Stomach smooth muscle (tissue), 2 donors: Measurements from ENCODE around the gene AKAP12.
A peak's percentile ranks its signal among the peaks of the same experiment; 100 is the strongest.

Experiments used
- H3K27ac ChIP-seq: one replicate; pipeline ENCODE4 v1.7.0; 2013; ENCODE audit warnings: mild to moderate bottlenecking, low read length, inconsistent platforms
- H3K27me3 ChIP-seq, 2 donors: one replicate each; pipeline ENCODE4 v1.7.0; 2013; ENCODE audit warnings: low read length in 2 of 2; ENCODE audit not compliant: insufficient read depth in 2 of 2, control insufficient read depth in 1 of 2
- H3K36me3 ChIP-seq, 2 donors: one replicate each; pipeline ENCODE4 v1.7.0; 2013; ENCODE audit warnings: low read length in 2 of 2; ENCODE audit not compliant: control insufficient read depth in 2 of 2, insufficient read depth in 2 of 2
- H3K4me1 ChIP-seq: one replicate; pipeline ENCODE4 v1.7.0; 2013; ENCODE audit warnings: low read length; ENCODE audit not compliant: control insufficient read depth, insufficient read depth
- H3K4me3 ChIP-seq, 2 donors: one replicate each; pipeline ENCODE4 v1.7.0; 2013; ENCODE audit warnings: low read length in 2 of 2
- H3K9ac ChIP-seq, 2 donors: one replicate each; pipeline ENCODE4 v1.7.0; 2013; ENCODE audit warnings: low read length in 2 of 2, mild to moderate bottlenecking in 1 of 2
- H3K9me3 ChIP-seq, 2 donors: one replicate each; pipeline ENCODE4 v1.7.0; 2013; ENCODE audit warnings: low read length in 2 of 2; ENCODE audit not compliant: control insufficient read depth in 2 of 2
- donor health status: healthy.
- donor health status: Pancreatic carcinoma.

AKAP12 gene

DNA sequence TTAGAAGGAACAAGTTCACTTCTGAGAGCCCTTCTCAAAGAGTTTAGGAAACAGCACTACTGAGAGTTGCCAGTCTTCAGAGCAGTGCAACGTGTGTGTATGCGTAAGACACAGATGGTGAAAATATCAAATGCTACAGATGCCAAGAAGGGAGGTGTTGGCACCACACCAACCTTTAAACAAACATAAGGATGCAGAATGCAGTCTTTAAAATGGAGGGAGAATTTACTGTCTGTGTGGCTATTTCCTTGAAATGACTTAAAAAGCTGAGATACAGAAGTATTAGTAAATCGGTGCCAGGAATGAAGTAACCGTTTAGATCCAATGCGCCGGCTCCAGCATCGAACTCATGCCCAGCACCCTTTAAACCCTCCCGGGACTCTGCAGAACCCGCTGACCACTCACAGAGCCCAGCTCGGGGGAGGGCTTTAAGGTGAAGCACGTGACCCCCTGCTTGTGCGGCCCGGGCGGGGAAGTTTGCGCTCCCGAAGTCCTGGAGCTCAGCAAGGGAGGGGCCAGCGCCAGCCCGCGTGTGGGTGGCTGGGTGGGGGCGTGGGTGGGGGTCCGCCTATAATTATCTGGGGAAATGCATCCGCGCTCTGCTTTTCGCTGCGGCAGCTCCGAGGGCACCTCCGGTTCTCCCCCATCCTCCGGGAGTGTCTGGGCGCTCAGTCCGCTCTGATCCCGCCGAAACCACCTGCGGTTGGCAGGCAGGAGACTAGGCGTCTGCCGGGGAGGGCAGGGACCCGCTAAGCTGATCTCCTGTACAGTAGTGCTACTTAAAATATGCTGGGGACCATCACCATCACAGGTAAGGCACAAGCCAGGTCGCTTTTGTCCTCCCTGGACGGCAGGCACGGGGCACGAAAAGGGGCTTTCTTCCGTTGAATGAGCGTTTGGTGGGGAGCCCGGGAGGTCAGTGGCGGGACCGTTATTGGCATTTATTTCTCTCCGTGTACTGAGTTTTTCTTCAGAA lies 85.6 kb downstream of the AKAP12 start:
- Histone ChIP-seq H3K27me3 (no peaks in the 10 kb centered on the region), H3K4me1 (peaks cover 22% of the 10 kb centered on the region), H3K9ac (peak overlapping the region; percentile 78 to 85), H3K27ac (peak overlapping the region; percentile 76), H3K36me3 (no peaks in the 10 kb centered on the region), H3K9me3 (no peaks in the 10 kb centered on the region), H3K4me3 (peak overlapping the region; percentile 82 to 84)

DNA sequence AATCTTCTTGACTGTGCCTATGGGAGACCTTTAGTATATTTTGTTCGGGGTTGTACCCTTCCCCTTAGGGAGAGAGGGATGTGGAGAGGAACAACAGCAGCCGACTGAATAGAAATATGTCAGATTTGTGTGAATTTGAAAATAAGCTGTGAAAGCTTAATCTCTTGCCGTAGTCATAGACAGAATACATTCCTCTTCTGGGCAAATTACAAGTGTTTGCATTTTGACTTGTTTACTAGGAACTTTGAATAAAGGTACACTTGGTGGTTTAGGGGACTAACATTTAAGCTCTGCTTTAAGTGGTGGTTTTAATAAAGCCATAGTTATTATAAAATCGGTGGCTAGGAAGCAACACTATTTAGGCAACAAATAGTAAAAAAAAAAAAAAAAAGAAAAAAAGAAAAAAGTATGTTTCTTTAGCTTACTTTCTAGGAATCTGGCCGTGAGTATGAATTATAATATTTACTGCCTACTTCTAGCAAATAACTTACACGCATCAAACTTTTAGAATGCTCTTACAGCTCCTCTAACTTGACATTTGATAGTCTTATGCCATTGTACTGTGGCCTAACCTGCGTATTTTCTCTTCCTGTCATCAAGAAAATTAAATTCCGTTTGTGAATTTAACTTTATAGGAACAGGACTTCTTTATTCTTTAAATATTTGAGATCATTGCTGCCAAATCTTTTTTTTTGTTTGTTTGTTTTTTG lies 86.5 kb downstream of the AKAP12 start:
- H3K36me3 ChIP-seq = no peaks in the 10 kb centered on the region
- H3K4me3 ChIP-seq = peak overlapping the region; percentile 82 to 84
- peak overlapping the region; percentile 71 for H3K27ac ChIP-seq
- no peaks in the 10 kb centered on the region for H3K27me3 ChIP-seq
- peaks cover 22% of the 10 kb centered on the region for H3K4me1 ChIP-seq
- no peaks in the 10 kb centered on the region for H3K9me3 ChIP-seq
- peak overlapping the region; percentile 78 to 85 for H3K9ac ChIP-seq

DNA sequence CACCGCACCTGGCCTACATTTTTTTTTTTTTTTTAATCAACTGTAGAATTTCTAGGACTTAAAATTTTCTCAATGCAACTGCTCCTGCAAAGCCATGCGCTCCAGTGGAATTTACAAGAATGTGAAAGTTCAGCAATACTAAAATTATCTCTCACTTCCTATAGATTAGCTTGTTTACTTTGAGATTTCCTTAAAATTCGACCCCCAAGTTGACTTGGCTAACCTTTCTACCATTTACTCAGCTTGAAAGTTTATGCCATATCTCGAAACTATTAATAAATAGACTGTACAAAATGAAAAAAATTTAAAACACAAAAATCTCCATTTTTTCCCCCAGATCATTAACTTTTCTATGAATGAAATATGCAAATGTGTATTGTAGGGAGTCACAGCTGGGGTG lies 87.3 kb downstream of the AKAP12 start:
- Histone ChIP-seq H3K4me3 (no peak overlapping the region), H3K4me1 (peaks cover 22% of the 10 kb centered on the region), H3K9ac (no peak overlapping the region), H3K9me3 (no peaks in the 10 kb centered on the region), H3K36me3 (no peaks in the 10 kb centered on the region), H3K27ac (no peak overlapping the region), H3K27me3 (no peaks in the 10 kb centered on the region)

DNA sequence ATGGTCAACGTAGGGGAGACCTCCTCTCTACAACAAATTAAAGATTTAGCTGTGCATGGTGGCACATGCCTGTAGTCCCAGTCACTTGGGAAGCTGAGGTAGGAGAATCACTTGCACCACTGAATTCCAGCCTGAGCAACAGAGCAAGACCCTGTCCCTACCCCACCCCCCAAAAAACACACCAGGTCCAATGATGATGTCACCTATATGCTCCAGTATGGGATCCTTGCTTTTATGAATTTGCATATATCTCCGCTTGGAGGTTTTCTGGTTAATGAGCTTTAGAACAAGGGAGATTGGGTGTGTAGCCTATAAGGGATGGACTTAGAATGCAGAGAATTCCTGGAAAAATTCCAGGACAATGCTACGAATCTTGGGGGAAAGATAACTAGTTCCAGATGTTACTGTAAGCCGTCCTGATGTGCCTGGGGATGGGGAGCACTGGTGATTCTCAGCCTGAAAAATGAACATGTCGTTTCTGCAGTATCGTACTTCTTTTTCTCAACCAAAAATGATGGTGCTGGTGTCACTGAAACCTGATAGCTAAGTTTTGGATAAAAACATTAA lies 90.4 kb downstream of the AKAP12 start:
- H3K27me3 ChIP-seq = no peaks in the 10 kb centered on the region
- no peak overlapping the region for H3K4me3 ChIP-seq
- peaks cover 3% of the 10 kb centered on the region for H3K4me1 ChIP-seq
- no peak overlapping the region for H3K9ac ChIP-seq
- no peaks in the 10 kb centered on the region for H3K36me3 ChIP-seq
- H3K27ac ChIP-seq = no peak overlapping the region
- no peaks in the 10 kb centered on the region for H3K9me3 ChIP-seq

DNA sequence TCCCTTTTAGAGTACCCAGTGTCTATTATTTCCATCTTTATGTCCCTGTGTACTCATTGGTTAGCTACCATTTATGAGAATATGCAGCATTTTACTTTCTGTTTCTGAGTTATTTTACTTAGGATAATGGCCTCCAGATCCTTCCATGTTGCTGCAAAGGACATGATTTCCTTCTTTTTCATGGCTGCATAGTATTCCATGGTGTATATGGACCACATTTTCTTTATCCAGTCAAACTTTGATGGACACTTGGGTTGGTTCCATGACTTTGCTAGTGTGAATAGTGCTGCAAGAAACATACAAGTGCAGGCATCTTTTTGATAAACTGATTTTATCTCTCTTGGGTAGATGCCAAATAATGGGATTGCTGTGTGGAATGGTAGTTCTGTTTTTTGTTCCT lies 96.2 kb downstream of the AKAP12 start:
- no peaks in the 10 kb centered on the region for H3K9me3 ChIP-seq
- no peaks in the 10 kb centered on the region for H3K4me1 ChIP-seq
- peaks cover 5 to 6% of the 10 kb centered on the region in 2 donors for H3K36me3 ChIP-seq
- H3K9ac ChIP-seq = no peak overlapping the region
- no peak overlapping the region for H3K4me3 ChIP-seq
- H3K27ac ChIP-seq = no peak overlapping the region
- no peaks in the 10 kb centered on the region for H3K27me3 ChIP-seq

DNA sequence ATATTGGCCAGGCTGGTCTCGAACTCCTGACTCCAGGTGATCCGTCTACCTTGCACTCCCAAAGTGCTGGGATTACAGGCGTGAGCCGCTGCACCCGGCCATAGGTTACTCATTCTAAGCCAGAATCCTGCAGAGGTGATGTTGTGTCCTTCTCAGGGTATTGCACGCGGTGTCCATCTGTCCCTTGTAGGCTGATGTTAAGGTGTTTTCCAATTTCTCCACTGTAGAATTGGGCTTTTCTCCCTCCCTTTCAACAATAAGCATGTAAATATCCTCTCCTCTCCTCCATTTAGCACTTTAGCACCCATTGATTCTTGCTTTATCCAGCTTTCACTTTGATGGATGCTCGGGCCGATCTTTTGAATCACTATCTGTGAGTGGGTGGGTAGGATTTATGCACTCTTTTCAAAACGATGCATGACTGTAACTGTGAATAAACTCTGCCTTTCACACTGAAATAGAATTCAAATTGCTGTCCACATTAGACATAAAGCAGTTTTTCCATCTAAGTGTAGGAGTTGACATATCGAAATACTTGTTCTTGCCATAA lies 99.0 kb downstream of the AKAP12 start:
- Histone ChIP-seq H3K4me1 (no peaks in the 10 kb centered on the region), H3K4me3 (no peak overlapping the region), H3K27ac (no peak overlapping the region), H3K9ac (no peak overlapping the region), H3K9me3 (no peaks in the 10 kb centered on the region), H3K36me3 (peaks cover 5 to 6% of the 10 kb centered on the region in 2 donors), H3K27me3 (no peaks in the 10 kb centered on the region)

DNA sequence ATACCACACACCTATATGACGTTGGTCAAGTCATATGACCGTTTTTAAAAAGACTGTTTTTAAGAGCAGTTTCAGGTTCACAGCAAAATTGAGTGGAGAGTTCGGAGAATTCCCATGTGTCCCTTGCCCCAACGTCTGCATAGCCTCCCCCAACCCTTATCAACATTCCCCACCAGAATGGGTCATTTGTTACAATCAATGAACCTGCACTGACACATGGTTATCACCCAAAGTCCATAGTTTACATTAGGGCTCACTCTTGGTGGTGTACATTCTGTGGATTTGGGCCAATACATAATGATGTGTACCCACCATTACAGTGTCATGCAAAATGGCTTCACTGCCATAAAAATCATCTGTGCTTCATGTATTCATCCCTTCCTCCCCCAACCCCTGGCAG lies 99.6 kb downstream of the AKAP12 start:
- Histone ChIP-seq H3K4me1 (no peaks in the 10 kb centered on the region), H3K9ac (no peak overlapping the region), H3K9me3 (no peaks in the 10 kb centered on the region), H3K36me3 (peaks cover 5 to 6% of the 10 kb centered on the region in 2 donors), H3K27ac (no peak overlapping the region), H3K4me3 (no peak overlapping the region), H3K27me3 (no peaks in the 10 kb centered on the region)

DNA sequence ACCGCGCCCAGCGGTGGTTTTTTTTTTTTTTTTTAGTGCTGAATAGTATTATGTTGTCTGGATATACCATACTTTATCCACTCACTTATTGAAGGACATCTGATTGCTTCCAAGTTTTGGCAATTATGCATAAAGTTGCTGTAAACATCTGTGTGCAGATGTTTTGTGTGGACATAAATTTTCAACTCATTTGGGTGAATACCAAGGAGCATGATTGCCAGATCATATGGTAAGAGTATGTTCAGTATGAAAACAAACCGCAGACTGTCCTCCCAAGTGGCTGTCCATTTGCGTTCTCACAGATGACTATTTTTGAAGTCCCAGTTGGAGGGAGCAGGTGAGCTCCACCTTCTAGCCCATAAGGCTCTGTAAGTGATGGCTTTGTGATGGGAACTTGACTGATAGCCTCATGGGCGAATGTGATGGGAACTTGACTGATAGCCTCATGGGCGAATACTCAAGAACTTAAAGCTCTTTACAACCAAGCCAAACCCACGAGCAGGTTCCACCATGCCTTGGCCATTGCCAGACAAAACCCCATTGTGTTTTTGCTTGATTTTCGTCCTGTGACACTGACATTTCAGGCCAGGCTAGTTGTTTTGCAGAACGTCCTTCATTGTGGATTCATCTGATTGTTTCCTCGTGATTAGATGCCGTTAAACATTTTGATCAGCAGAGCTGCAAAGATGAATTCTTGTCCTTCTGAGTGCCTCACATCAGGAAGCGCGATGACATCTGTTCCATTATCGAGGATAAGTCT lies 100.6 kb downstream of the AKAP12 start:
- Histone ChIP-seq H3K27me3 (no peaks in the 10 kb centered on the region), H3K36me3 (peaks cover 5 to 6% of the 10 kb centered on the region in 2 donors), H3K9me3 (no peaks in the 10 kb centered on the region), H3K9ac (no peak overlapping the region), H3K4me3 (no peak overlapping the region), H3K4me1 (no peaks in the 10 kb centered on the region), H3K27ac (no peak overlapping the region)

DNA sequence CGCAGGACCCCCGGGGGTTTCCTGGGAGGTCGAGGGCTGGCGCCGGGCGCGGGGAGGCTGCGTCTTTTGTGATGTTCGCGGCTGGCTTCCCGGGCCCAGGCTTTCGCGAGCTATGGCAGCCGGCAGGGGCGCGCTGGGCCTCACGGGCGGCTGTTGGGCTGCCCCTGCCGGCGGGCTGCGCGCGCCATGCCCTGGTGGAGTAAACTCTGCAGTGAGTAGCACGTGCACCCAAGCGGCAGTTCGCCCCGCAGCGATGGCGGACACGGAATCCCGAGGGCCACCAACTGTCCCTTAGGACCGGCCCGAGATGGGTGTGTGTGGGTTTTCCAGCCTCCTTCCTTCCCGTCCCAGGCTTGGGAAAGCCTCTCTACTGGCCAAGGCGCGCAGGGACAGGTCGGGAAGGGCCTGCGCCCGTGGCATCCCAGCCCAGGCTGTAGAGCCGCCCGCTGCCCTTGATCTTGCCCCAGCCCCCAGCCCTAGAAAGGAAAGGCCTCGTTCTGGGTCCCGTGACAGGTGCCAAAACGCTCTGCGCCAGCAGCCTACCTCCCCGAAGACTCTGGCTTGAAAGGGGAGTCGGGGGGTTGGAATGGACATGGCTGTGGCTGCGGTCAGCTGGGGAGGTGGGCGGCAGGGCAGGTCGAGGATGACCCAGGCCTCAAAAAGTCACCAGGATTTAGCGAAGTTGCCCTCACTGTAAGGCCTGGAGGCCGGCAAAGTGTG lies 101.9 kb downstream of the AKAP12 start:
- Histone ChIP-seq H3K9me3 (no peaks in the 10 kb centered on the region), H3K27me3 (no peaks in the 10 kb centered on the region), H3K27ac (no peak overlapping the region), H3K36me3 (peaks cover 5 to 6% of the 10 kb centered on the region in 2 donors), H3K4me3 (no peak overlapping the region), H3K4me1 (peaks cover 6% of the 10 kb centered on the region), H3K9ac (no peak overlapping the region)
